Astrocyte of the spinal cord (primary cell): ENCODE data around the gene MGAT4A.

Experiments
- DNase-seq: peaks from one replicate; pipeline ENCODE4 v3.0.0; 2011; ENCODE audit warnings: low read depth, low spot score
- H3K4me3 ChIP-seq: 2 replicates; pipeline ENCODE4 v1.5.1; 2011; ENCODE audit warnings: low read depth, mild to moderate bottlenecking, low read length, moderate library complexity
- CTCF ChIP-seq: IDR thresholded peaks from 2 replicates; pipeline ENCODE4 v1.5.1; 2012; ENCODE audit warnings: low read depth, mild to moderate bottlenecking, low read length, inconsistent platforms
- in situ Hi-C: cut with HindIII; loops from 2 replicates; pipeline ENCODE4 v1.10.0; 2017; ENCODE audit warnings: low sequenced_read_pairs

Gene MGAT4A

GRCh38 chr2:98592565-98592964 is 138.4 kb downstream of the MGAT4A start:
- no peak for TF ChIP-seq CTCF
- DNase-seq, result no peak
- in situ Hi-C loops, result no loop called here
- H3K4me3 ChIP-seq, result no peak overlapping the region

- in situ Hi-C loops, result no loop called here
- no peak for DNase-seq
- no peak overlapping the region for H3K4me3 ChIP-seq
- TF ChIP-seq CTCF, result no peak
These were observed 141.4 kb downstream of the MGAT4A start for GRCh38 chr2:98589489-98589888.

GRCh38 chr2:98588880-98589431 is 142.0 kb downstream of the MGAT4A start:
- no peak for TF ChIP-seq CTCF
- DNase-seq, result no peak
- H3K4me3 ChIP-seq, result no peak overlapping the region
- in situ Hi-C loops, result no loop called here

GRCh38 chr2:98586551-98587140 is 144.3 kb downstream of the MGAT4A start:
- no peak for TF ChIP-seq CTCF
- no peak for DNase-seq
- H3K4me3 ChIP-seq, result no peak overlapping the region
- in situ Hi-C loops, result no loop called here

- TF ChIP-seq CTCF, result no peak
- H3K4me3 ChIP-seq, result no peak overlapping the region
- DNase-seq, result no peak
- in situ Hi-C loops, result no loop called here
These were observed 145.5 kb downstream of the MGAT4A start for GRCh38 chr2:98585386-98585785.

GRCh38 chr2:98583816-98584618 is 146.9 kb downstream of the MGAT4A start:
- in situ Hi-C loops, result no loop called here

More at GRCh38 chr2:98583816-98584618, 146.9 kb downstream of the MGAT4A start:
- no peak for DNase-seq
- no peak for TF ChIP-seq CTCF
- H3K4me3 ChIP-seq, result no peak overlapping the region
